Neural progenitor cell (in vitro differentiated cells): Measurements from ENCODE around the gene EIF4A3.

ENCODE experiments used
- CTCF ChIP-seq: fragments of 200-600 bp; sonication (generic); IDR thresholded peaks from 2 replicates; pipeline ENCODE4 v1.5.1; 2017; ENCODE audit warnings: antibody characterized with exemption, mild to moderate bottlenecking
- EZH2 ChIP-seq: fragments of 200-600 bp; sonication (generic); IDR thresholded peaks from 2 replicates; pipeline ENCODE4 v1.6.1; 2017; ENCODE audit warnings: antibody characterized with exemption, mild to moderate bottlenecking, moderate library complexity
- EZH2phosphoT487 ChIP-seq: fragments of 200-600 bp; sonication (generic); IDR thresholded peaks from 2 replicates; pipeline ENCODE4 v1.6.1; 2017; ENCODE audit warnings: antibody characterized with exemption

DNA sequence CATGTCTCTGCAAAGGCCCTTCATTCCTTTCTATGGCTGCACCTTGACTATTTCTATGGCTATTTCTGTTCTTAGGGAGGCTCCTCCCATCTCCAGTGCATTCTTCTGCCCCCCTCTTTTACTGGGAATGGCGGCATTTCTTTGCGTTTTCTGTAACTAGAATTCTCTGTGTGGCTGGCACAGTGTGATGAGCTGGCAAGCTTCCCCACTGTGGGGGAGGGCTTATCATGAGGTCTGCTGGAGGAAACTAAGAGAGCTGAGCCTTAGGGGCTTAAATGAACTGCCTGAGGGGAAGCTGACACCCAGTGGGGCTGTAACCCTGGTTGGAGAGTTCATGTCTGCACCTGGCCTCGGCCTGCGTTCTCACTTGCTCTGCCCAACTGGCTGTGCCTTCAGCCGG lies 21.4 kb upstream of the EIF4A3 start:
- TF ChIP-seq CTCF (no peak), EZH2phosphoT487 (no peak), EZH2 (no peak)
